Type B pancreatic cell (in vitro differentiated cells): ENCODE data around the gene ABHD14A. TPM values are rescaled to one million over a fixed set of nuclear protein-coding genes. Genes with fewer than 3 reads are reported as not detected.
A peak's percentile ranks its signal among the peaks of the same experiment; 100 is the strongest.

Source experiments
- DNase-seq: peaks from one replicate; pipeline ENCODE4 v3.0.0; 2021; ENCODE audit warnings: mixed read lengths; ENCODE audit not compliant: unreplicated experiment; ENCODE audit errors: extremely low spot score
- H3K27ac Mint-ChIP-seq: 2 replicates; pipeline ENCODE4 v1.8.0; 2021; ENCODE audit warnings: mild to moderate bottlenecking, mixed read lengths
- H3K27me3 Mint-ChIP-seq: 2 replicates; pipeline ENCODE4 v1.8.0; 2021; ENCODE audit warnings: mixed read lengths
- H3K36me3 Mint-ChIP-seq: 2 replicates; pipeline ENCODE4 v1.8.0; 2021; ENCODE audit warnings: mixed read lengths
- H3K4me1 Mint-ChIP-seq: one replicate; pipeline ENCODE4 v1.8.0; 2021; ENCODE audit warnings: mixed read lengths; ENCODE audit not compliant: unreplicated experiment
- H3K4me3 Mint-ChIP-seq: 2 replicates; pipeline ENCODE4 v1.8.0; 2021; ENCODE audit warnings: mild to moderate bottlenecking, mixed read lengths
- H3K9me3 Mint-ChIP-seq: 2 replicates; pipeline ENCODE4 v1.8.0; 2021; ENCODE audit warnings: mixed read lengths
- total RNA-seq: library from RNA; stranded (reverse); gene quantifications from 2 replicates; pipeline ENCODE4 v1.2.1, GENCODE V29; 2021; ENCODE audit warnings: low replicate concordance
- TF ChIP-seq, protein P1 (sequence below): fragments of 200-600 bp; sonication (generic); conservative IDR thresholded peaks from 2 replicates; pipeline ENCODE4 v1.5.0; 2021; ENCODE audit warnings: antibody characterized with exemption, mild to moderate bottlenecking

The ABHD14A gene
- total RNA-seq, 1 donor from 2014 or later = 16.6 TPM

GRCh38 chr3:51930439-51930838 is 44.4 kb upstream of the ABHD14A start:
- Mint-ChIP-seq H3K9me3 (no peaks in the 10 kb centered on the region), H3K4me3 (no peak overlapping the region), H3K36me3 (peaks cover 4% of the 10 kb centered on the region), H3K4me1 (no peaks in the 10 kb centered on the region), H3K27ac (no peak overlapping the region), H3K27me3 (no peaks in the 10 kb centered on the region)
- DNase-seq = peak; percentile 18
- TF ChIP-seq, protein P1, sequence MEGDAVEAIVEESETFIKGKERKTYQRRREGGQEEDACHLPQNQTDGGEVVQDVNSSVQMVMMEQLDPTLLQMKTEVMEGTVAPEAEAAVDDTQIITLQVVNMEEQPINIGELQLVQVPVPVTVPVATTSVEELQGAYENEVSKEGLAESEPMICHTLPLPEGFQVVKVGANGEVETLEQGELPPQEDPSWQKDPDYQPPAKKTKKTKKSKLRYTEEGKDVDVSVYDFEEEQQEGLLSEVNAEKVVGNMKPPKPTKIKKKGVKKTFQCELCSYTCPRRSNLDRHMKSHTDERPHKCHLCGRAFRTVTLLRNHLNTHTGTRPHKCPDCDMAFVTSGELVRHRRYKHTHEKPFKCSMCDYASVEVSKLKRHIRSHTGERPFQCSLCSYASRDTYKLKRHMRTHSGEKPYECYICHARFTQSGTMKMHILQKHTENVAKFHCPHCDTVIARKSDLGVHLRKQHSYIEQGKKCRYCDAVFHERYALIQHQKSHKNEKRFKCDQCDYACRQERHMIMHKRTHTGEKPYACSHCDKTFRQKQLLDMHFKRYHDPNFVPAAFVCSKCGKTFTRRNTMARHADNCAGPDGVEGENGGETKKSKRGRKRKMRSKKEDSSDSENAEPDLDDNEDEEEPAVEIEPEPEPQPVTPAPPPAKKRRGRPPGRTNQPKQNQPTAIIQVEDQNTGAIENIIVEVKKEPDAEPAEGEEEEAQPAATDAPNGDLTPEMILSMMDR = no peak

DNA sequence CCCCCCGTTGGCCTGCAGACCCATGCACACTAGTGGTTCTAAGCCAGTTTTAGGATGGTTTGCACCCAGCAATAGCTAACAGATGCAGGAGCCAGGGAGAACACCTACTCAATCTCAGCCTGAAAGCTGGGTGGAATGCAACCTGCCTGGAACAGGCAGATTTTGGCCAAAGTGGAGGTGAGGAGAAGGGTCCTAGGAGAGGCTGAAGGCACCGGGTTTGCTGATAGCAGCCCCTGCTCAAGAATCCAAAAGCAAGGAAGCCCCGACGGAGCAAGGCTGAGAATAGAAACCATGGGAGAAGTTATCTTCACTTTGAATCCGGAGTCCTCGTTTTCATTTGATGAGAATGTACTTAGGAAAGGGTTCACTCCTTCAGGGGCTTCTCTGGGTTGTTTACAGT is 43.1 kb upstream of the ABHD14A start:
- TF ChIP-seq, protein P1 = no peak
- H3K27me3 Mint-ChIP-seq = no peaks in the 10 kb centered on the region
- H3K4me1 Mint-ChIP-seq = no peaks in the 10 kb centered on the region
- DNase-seq = peak; percentile 56
- H3K27ac Mint-ChIP-seq = no peak overlapping the region
- H3K4me3 Mint-ChIP-seq = no peak overlapping the region
- peaks cover 4% of the 10 kb centered on the region for H3K36me3 Mint-ChIP-seq
- no peaks in the 10 kb centered on the region for H3K9me3 Mint-ChIP-seq

- peak; percentile 56 for DNase-seq
- Mint-ChIP-seq H3K27me3 (no peaks in the 10 kb centered on the region), H3K4me3 (no peak overlapping the region), H3K9me3 (no peaks in the 10 kb centered on the region), H3K36me3 (peaks cover 4% of the 10 kb centered on the region), H3K4me1 (no peaks in the 10 kb centered on the region), H3K27ac (no peak overlapping the region)
- TF ChIP-seq, protein P1 = no peak
Measured at GRCh38 chr3:51932471-51933370, 42.1 kb upstream of the ABHD14A start.

GRCh38 chr3:51933471-51934138 is 41.3 kb upstream of the ABHD14A start:
- TF ChIP-seq, protein P1 = no peak
- Mint-ChIP-seq H3K27me3 (no peaks in the 10 kb centered on the region), H3K36me3 (peaks cover 4% of the 10 kb centered on the region), H3K4me1 (no peaks in the 10 kb centered on the region), H3K27ac (no peak overlapping the region), H3K4me3 (no peak overlapping the region), H3K9me3 (no peaks in the 10 kb centered on the region)
- peak; percentile 45 for DNase-seq

DNA sequence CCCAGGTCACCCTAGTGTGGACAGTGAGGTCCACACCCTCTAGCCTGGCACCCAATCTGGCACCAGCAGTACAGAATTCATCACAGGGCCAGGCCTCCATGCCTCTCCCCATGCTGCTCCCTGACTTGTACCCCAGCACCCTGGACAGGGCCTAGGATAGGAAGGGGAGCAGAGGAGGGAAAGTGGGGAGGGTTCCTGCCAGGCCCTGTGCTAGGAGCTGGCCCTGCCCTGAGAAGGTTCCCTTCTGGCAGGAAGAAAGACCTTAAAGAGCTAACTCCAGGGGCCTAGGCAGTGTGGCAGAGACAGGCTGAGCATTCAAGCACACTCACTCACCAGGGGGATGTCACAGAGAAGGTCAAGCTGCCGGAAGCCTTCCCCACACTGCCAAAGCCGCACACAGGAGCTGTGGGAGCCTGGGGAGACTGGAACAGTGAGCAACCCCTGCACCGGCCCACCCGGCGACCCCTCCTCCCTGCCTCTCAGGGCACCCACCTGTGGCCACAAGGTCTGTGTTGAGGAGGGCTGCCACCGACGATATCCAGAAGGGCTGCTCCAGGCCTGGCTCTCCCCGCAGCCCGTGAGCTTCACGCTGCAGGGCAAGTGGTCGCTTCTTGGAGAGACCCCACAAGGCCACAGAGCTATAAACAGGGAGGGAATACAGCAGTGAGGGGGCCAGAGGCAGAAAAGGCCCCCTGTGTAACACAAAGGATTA is 40.6 kb upstream of the ABHD14A start:
- peaks cover 4% of the 10 kb centered on the region for H3K36me3 Mint-ChIP-seq
- no peaks in the 10 kb centered on the region for H3K27me3 Mint-ChIP-seq
- peak; percentile 58 for DNase-seq
- H3K9me3 Mint-ChIP-seq = no peaks in the 10 kb centered on the region
- no peak overlapping the region for H3K4me3 Mint-ChIP-seq
- TF ChIP-seq, protein P1 = no peak
- H3K27ac Mint-ChIP-seq = no peak overlapping the region
- H3K4me1 Mint-ChIP-seq = peaks cover 3% of the 10 kb centered on the region
